ENCODE results near the gene VILL.

GRCh38 chr3:38000242-38000916 lies 9.8 kb downstream of the VILL start:
- TF ChIP-seq POLR2A (IDR thresholded peaks at IDR 0.05; ENCODE audit: low read depth, low read length) = no peak
- no peak for TF ChIP-seq POLR2AphosphoS5 (IDR thresholded peaks at IDR 0.05; ENCODE audit: low read depth, low read length)
- TF ChIP-seq TAF1 (IDR thresholded peaks at IDR 0.05; ENCODE audit: borderline replicate concordance, low read depth, low read length) = no peak

Data from GM12892 (cell line).